ENCODE data around the gene MYO1B.

Gene MYO1B

DNA sequence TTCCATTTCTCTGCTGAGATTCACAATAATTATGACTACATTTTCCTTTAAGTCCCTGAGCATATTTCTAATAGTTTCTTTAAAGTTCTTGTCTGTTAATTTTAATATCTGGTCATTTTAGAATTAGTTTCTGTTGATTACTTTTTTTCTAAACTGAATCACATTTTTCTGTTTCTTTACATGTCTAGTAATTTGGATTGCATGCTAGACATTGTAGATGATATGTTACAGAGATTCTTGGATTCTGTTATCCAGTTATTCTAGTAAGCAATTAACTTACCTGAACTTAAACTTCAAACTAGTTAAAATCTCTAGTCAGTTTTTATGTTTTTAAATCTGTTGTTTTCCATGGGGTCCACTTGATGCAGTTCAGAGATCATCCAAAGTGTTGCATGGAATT is 214.0 kb downstream of the MYO1B start:
- Histone ChIP-seq H3K36me3 (ENCODE audit: insufficient read depth, low read length) (no peaks in the 10 kb centered on the region), H3F3A (ENCODE audit: insufficient read depth, low read length) (no peaks in the 10 kb centered on the region), H3K9me2 (ENCODE audit: low read depth, low read length) (no peaks in the 10 kb centered on the region), H2AFZ (ENCODE audit: low read length) (no peak overlapping the region), H3K4me2 (ENCODE audit: low read length) (no peak overlapping the region), H3K4me3 (ENCODE audit: low read depth, low read length, poor library complexity, severe bottlenecking) (no peak overlapping the region), H4K20me1 (ENCODE audit: insufficient read depth, low read length) (no peaks in the 10 kb centered on the region), H3K9ac (ENCODE audit: low read length) (no peak overlapping the region), H3K4me1 (ENCODE audit: insufficient read depth, low read length, severe bottlenecking) (no peaks in the 10 kb centered on the region), H3K79me2 (ENCODE audit: insufficient read depth, low read length) (no peaks in the 10 kb centered on the region), H3K27me3 (ENCODE audit: insufficient read depth, low read length) (no peaks in the 10 kb centered on the region), H3K9me3 (ENCODE audit: low read length) (no peaks in the 10 kb centered on the region), H3K27ac (ENCODE audit: low read depth, low read length, poor library complexity, severe bottlenecking) (no peak overlapping the region)
- TF ChIP-seq CTCF (IDR thresholded peaks at IDR 0.05; ENCODE audit: low read length) = no peak
- TF ChIP-seq EZH2 (IDR thresholded peaks at IDR 0.05; ENCODE audit: borderline replicate concordance, low read length) = no peak

DNA sequence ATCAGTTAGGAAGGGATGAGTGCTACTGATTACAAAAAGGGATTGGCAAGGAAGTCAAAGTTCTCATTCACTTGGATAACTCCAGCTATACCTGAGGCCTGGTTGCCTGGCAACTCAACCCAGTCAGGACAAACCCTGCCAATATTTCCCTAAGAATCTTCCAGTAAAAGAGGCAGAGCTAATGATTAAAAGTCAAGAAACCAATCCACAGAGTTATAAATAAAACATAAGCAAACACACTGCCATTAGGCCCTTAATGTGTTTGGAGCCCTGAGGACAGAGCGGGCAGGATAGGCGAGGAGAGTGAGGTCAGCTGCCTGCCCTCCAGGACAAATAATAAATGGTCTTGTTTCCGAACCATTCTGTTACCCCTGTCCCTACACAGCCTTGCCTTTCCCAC is 217.2 kb downstream of the MYO1B start:
- Histone ChIP-seq H3K9me2 (ENCODE audit: low read depth, low read length) (no peaks in the 10 kb centered on the region), H3K27me3 (ENCODE audit: insufficient read depth, low read length) (no peaks in the 10 kb centered on the region), H3K36me3 (ENCODE audit: insufficient read depth, low read length) (no peaks in the 10 kb centered on the region), H3K9ac (ENCODE audit: low read length) (no peak overlapping the region), H3F3A (ENCODE audit: insufficient read depth, low read length) (no peaks in the 10 kb centered on the region), H3K79me2 (ENCODE audit: insufficient read depth, low read length) (no peaks in the 10 kb centered on the region), H2AFZ (ENCODE audit: low read length) (no peak overlapping the region), H3K4me3 (ENCODE audit: low read depth, low read length, poor library complexity, severe bottlenecking) (no peak overlapping the region), H3K27ac (ENCODE audit: low read depth, low read length, poor library complexity, severe bottlenecking) (no peak overlapping the region), H4K20me1 (ENCODE audit: insufficient read depth, low read length) (no peaks in the 10 kb centered on the region), H3K4me2 (ENCODE audit: low read length) (no peak overlapping the region), H3K4me1 (ENCODE audit: insufficient read depth, low read length, severe bottlenecking) (no peaks in the 10 kb centered on the region), H3K9me3 (ENCODE audit: low read length) (no peaks in the 10 kb centered on the region)
- TF ChIP-seq CTCF (IDR thresholded peaks at IDR 0.05; ENCODE audit: low read length) (no peak), EZH2 (IDR thresholded peaks at IDR 0.05; ENCODE audit: borderline replicate concordance, low read length) (no peak)

GRCh38 chr2:191463790-191464189 is 218.6 kb downstream of the MYO1B start:
- no peak overlapping the region for H3K4me3 ChIP-seq (ENCODE audit: low read depth, low read length, poor library complexity, severe bottlenecking)
- no peak overlapping the region for H3K27ac ChIP-seq (ENCODE audit: low read depth, low read length, poor library complexity, severe bottlenecking)
- H3K36me3 ChIP-seq (ENCODE audit: insufficient read depth, low read length) = no peaks in the 10 kb centered on the region
- no peaks in the 10 kb centered on the region for H3K79me2 ChIP-seq (ENCODE audit: insufficient read depth, low read length)
- H3K4me2 ChIP-seq (ENCODE audit: low read length) = no peak overlapping the region
- no peaks in the 10 kb centered on the region for H3K9me3 ChIP-seq (ENCODE audit: low read length)
- no peaks in the 10 kb centered on the region for H4K20me1 ChIP-seq (ENCODE audit: insufficient read depth, low read length)
- TF ChIP-seq CTCF (IDR thresholded peaks at IDR 0.05; ENCODE audit: low read length) (no peak), EZH2 (IDR thresholded peaks at IDR 0.05; ENCODE audit: borderline replicate concordance, low read length) (no peak)
- H2AFZ ChIP-seq (ENCODE audit: low read length) = no peak overlapping the region
- no peaks in the 10 kb centered on the region for H3F3A ChIP-seq (ENCODE audit: insufficient read depth, low read length)
- H3K27me3 ChIP-seq (ENCODE audit: insufficient read depth, low read length) = no peaks in the 10 kb centered on the region
- no peaks in the 10 kb centered on the region for H3K9me2 ChIP-seq (ENCODE audit: low read depth, low read length)
- no peak overlapping the region for H3K9ac ChIP-seq (ENCODE audit: low read length)
- no peaks in the 10 kb centered on the region for H3K4me1 ChIP-seq (ENCODE audit: insufficient read depth, low read length, severe bottlenecking)
